K562 (cell line): ENCODE results near the gene PPIL4. TPM values are rescaled to one million over a fixed set of nuclear protein-coding genes. Genes with fewer than 3 reads are reported as not detected.
A peak's percentile ranks its signal among the peaks of the same experiment; 100 is the strongest.

Experiments
- CEBPG ChIP-seq, 3 experiments: fragments of 200-800 bp in 1 of 3; sonication (Bioruptor generic) in 1 of 3; sonication (generic) in 1 of 3; formaldehyde crosslinking in 1 of 3; IDR thresholded peaks in 2 of 3; conservative IDR thresholded peaks in 1 of 3; 2 replicates each; pipeline versions ENCODE4 v1.6.1 to v1.8.0; 2016 to 2022; ENCODE audit warnings: missing compliant biosample characterization in 2 of 3, missing genetic modification characterization in 2 of 3, mild to moderate bottlenecking in 1 of 3, missing genetic modification reagents in 1 of 3
- FOXM1 ChIP-seq, 2 experiments: fragments of 450-650 bp in 1 of 2; sonication (generic) in 1 of 2; formaldehyde crosslinking in 1 of 2; IDR thresholded peaks; 2 replicates each; pipeline versions ENCODE4 v1.6.1 to v1.9.0; 2017 to 2022; ENCODE audit warnings: low read depth in 2 of 2, mild to moderate bottlenecking in 2 of 2, missing genetic modification reagents in 1 of 2, moderate library complexity in 1 of 2
- GATAD2A ChIP-seq: fragments of 450-650 bp; IDR thresholded peaks from 2 replicates; pipeline ENCODE4 v1.6.1; 2017
- NR2C2 ChIP-seq, 2 experiments: fragments of 200-800 bp in 1 of 2; sonication (Bioruptor generic) in 1 of 2; sonication (generic) in 1 of 2; formaldehyde crosslinking in 1 of 2; IDR thresholded peaks; 2 replicates each; pipeline versions ENCODE4 v1.6.1 to v1.8.0; 2016 to 2022; ENCODE audit warnings: mild to moderate bottlenecking in 1 of 2, missing compliant biosample characterization in 1 of 2, missing genetic modification characterization in 1 of 2, missing genetic modification reagents in 1 of 2
- PRPF4 ChIP-seq: fragments of 200-400 bp; formaldehyde crosslinking; IDR thresholded peaks from one replicate; pipeline ENCODE4 v1.6.1; 2017; ENCODE audit warnings: low read length, low read depth, mild to moderate bottlenecking; ENCODE audit not compliant: insufficient read depth, poor library complexity, severe bottlenecking
- RB1 ChIP-seq: fragments of 450-650 bp; IDR thresholded peaks from 2 replicates; pipeline ENCODE4 v1.6.1; 2017; ENCODE audit warnings: low read depth, mild to moderate bottlenecking
- SMAD1 ChIP-seq: fragments of 150-350 bp; IDR thresholded peaks from 2 replicates; pipeline ENCODE4 v1.6.1; 2014; ENCODE audit warnings: low read length, low read depth; ENCODE audit not compliant: partially characterized antibody
- TCFL5 ChIP-seq: fragments of 250-450 bp; sonication (Bioruptor Pico); conservative IDR thresholded peaks from 2 replicates; pipeline ENCODE4 v1.6.1; 2021; ENCODE audit warnings: mild to moderate bottlenecking, moderate library complexity, matching md5 sums
- ZFP36 ChIP-seq: fragments of 150-350 bp; IDR thresholded peaks from 2 replicates; pipeline ENCODE4 v1.6.1; 2018; ENCODE audit warnings: low read length, low read depth; ENCODE audit not compliant: partially characterized antibody
- ZNF146 ChIP-seq: IDR thresholded peaks from one replicate; pipeline ENCODE4 v1.6.1; 2018; ENCODE audit warnings: missing compliant biosample characterization; ENCODE audit not compliant: unreplicated experiment
- ZNF41 ChIP-seq: fragments of 250-450 bp; sonication (Bioruptor Pico); conservative IDR thresholded peaks from 2 replicates; pipeline ENCODE4 v1.4.0; 2020; ENCODE audit warnings: mild to moderate bottlenecking
- polyA plus RNA-seq, 8 experiments: library from polyadenylated mRNA; depleted of rRNA in 4 of 8; stranded (reverse) in 5 of 8; unstranded in 3 of 8; fragments of >200 nt; fragmentation: Nextera tagmentation in 2 of 8; fragmentation: Illumina TruSeq in 1 of 8; extraction: Ambion mirVana in 2 of 8; extraction: Trizol in 1 of 8; gene quantifications; 2 replicates each; pipeline versions ENCODE4 v1.2.1 to v1.2.3, GENCODE V29; 2011 to 2014; ENCODE audit warnings: inconsistent platforms in 1 of 8, missing spikeins in 1 of 8
- total RNA-seq, 7 experiments: library from RNA; depleted of rRNA in 6 of 7; stranded (reverse); fragments of >200 nt in 6 of 7; fragmentation: Illumina TruSeq in 2 of 7; extraction: Trizol in 2 of 7; gene quantifications; 2 replicates each; pipeline versions ENCODE4 v1.2.1 to v1.2.3, GENCODE V29; 2011 to 2021; ENCODE audit warnings: low replicate concordance in 1 of 7
- TF ChIP-seq, protein P1 (sequence below): fragments of 250-450 bp; sonication (Bioruptor Pico); IDR thresholded peaks from 2 replicates; pipeline ENCODE4 v1.8.0; 2022; ENCODE audit warnings: moderate library complexity, mild to moderate bottlenecking, inconsistent platforms
- TF ChIP-seq, protein P2 (sequence below): sonication (generic); formaldehyde crosslinking; IDR thresholded peaks from 2 replicates; pipeline ENCODE4 v1.8.0; 2022; ENCODE audit warnings: missing genetic modification reagents, mild to moderate bottlenecking, borderline replicate concordance
- TF ChIP-seq, protein P3 (sequence below): fragments of 450-650 bp; formaldehyde crosslinking; IDR thresholded peaks from 2 replicates; pipeline ENCODE4 v1.4.0; 2020; ENCODE audit warnings: mild to moderate bottlenecking
- TF ChIP-seq, protein P4 (sequence below): sonication (generic); formaldehyde crosslinking; IDR thresholded peaks from 2 replicates; pipeline ENCODE4 v1.8.0; 2022; ENCODE audit warnings: mild to moderate bottlenecking, low read depth, missing genetic modification reagents
- TF ChIP-seq, protein P5 (sequence below): sonication (generic); formaldehyde crosslinking; IDR thresholded peaks from 2 replicates; pipeline ENCODE4 v1.8.1; 2023; ENCODE audit warnings: mild to moderate bottlenecking, missing genetic modification reagents, moderate library complexity
- TF ChIP-seq, protein P6 (sequence below): sonication (generic); formaldehyde crosslinking; IDR thresholded peaks from 2 replicates; pipeline ENCODE4 v1.4.0; 2020; ENCODE audit warnings: mild to moderate bottlenecking, missing genetic modification reagents

Gene PPIL4
- total and polyA plus RNA-seq, 9 of the 15 experiments (the other 6 are each of a cell fraction or from before 2014, with no cell fraction given) = 14.5 to 55.2 (median 45.9) TPM

DNA sequence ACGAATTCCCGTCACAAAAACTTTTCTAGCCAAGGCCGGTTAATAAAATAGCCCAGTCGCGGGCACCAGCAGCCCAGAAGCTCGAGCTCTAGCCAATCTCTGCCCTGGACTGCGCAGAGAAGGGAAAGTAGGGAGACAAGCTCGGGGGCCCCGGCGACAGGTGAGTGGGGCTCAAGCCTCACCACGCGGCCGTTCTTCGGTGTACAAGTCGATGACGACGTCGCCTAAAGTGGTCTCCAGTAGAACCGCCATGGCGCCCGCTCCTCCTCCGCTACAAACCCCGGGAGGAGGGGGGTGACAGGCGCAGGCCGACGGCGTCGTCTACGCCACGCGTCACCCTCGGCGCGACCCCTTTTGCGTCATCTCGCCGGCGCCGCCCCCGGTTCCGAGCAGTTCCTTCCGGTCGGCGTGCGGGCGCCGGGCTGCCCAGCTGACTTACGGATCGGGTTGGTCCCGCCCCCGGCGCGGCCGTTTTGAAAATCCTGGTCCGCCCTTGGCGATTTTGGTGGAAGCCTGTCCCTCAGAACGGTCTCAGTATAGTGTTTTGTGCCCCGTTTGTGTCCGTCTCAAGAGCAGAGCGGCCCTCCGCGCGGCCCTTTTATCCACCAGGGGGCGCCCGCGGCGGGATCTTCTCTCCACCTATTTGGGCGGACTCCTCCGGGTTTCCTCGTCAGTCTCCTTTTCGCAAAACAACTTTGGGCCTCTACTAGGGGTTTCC, at the start of gene PPIL4 (continued):
- TF ChIP-seq SMAD1 (peak; percentile 30), RB1 (peak; percentile 88), PRPF4 (peak; percentile 71), ZFP36 (no peak), FOXM1 (IDR thresholded peaks at IDR 0.05; ENCODE audit: low read depth) (no peak), FOXM1 (CRISPR knock-in tag; IDR thresholded peaks at IDR 0.05; ENCODE audit: low read depth) (no peak), CEBPG (CRISPR knock-in tag; IDR thresholded peaks at IDR 0.05) (peak; percentile 78), CEBPG (tag; conservative IDR thresholded peaks at IDR 0.05 in 1 of 2, IDR thresholded peaks at IDR 0.05 in 1 of 2) (peak in 1 of 2 experiments; percentile 48; a peak in 1 of 4 replicates), ZNF146 (CRISPR knock-in tag) (no peak), TCFL5 (CRISPR knock-in tag) (no peak), GATAD2A (0 out of 2 replicates have a peak, but pooled peaks have one; percentile 60), ZNF41 (CRISPR knock-in tag) (no peak), NR2C2 (CRISPR knock-in tag; IDR thresholded peaks at IDR 0.05) (peak; percentile 84; the same call in 1 of the 2 replicates), NR2C2 (tag; IDR thresholded peaks at IDR 0.05) (peak; percentile 94)
- TF ChIP-seq, protein P1, sequence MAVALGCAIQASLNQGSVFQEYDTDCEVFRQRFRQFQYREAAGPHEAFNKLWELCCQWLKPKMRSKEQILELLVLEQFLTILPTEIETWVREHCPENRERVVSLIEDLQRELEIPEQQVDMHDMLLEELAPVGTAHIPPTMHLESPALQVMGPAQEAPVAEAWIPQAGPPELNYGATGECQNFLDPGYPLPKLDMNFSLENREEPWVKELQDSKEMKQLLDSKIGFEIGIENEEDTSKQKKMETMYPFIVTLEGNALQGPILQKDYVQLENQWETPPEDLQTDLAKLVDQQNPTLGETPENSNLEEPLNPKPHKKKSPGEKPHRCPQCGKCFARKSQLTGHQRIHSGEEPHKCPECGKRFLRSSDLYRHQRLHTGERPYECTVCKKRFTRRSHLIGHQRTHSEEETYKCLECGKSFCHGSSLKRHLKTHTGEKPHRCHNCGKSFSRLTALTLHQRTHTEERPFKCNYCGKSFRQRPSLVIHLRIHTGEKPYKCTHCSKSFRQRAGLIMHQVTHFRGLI (CRISPR knock-in tag) = no peak
- TF ChIP-seq, protein P2, sequence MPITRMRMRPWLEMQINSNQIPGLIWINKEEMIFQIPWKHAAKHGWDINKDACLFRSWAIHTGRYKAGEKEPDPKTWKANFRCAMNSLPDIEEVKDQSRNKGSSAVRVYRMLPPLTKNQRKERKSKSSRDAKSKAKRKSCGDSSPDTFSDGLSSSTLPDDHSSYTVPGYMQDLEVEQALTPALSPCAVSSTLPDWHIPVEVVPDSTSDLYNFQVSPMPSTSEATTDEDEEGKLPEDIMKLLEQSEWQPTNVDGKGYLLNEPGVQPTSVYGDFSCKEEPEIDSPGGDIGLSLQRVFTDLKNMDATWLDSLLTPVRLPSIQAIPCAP (CRISPR knock-in tag) = no peak; the same call in 1 of the 2 replicates
- TF ChIP-seq, protein P3, sequence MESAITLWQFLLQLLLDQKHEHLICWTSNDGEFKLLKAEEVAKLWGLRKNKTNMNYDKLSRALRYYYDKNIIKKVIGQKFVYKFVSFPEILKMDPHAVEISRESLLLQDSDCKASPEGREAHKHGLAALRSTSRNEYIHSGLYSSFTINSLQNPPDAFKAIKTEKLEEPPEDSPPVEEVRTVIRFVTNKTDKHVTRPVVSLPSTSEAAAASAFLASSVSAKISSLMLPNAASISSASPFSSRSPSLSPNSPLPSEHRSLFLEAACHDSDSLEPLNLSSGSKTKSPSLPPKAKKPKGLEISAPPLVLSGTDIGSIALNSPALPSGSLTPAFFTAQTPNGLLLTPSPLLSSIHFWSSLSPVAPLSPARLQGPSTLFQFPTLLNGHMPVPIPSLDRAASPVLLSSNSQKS (CRISPR knock-in tag) = no peak
- TF ChIP-seq, protein P4, sequence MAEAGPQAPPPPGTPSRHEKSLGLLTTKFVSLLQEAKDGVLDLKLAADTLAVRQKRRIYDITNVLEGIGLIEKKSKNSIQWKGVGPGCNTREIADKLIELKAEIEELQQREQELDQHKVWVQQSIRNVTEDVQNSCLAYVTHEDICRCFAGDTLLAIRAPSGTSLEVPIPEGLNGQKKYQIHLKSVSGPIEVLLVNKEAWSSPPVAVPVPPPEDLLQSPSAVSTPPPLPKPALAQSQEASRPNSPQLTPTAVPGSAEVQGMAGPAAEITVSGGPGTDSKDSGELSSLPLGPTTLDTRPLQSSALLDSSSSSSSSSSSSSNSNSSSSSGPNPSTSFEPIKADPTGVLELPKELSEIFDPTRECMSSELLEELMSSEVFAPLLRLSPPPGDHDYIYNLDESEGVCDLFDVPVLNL = peak; percentile 91
- TF ChIP-seq, protein P5, sequence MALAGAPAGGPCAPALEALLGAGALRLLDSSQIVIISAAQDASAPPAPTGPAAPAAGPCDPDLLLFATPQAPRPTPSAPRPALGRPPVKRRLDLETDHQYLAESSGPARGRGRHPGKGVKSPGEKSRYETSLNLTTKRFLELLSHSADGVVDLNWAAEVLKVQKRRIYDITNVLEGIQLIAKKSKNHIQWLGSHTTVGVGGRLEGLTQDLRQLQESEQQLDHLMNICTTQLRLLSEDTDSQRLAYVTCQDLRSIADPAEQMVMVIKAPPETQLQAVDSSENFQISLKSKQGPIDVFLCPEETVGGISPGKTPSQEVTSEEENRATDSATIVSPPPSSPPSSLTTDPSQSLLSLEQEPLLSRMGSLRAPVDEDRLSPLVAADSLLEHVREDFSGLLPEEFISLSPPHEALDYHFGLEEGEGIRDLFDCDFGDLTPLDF (CRISPR knock-in tag) = no peak
- TF ChIP-seq, protein P6, sequence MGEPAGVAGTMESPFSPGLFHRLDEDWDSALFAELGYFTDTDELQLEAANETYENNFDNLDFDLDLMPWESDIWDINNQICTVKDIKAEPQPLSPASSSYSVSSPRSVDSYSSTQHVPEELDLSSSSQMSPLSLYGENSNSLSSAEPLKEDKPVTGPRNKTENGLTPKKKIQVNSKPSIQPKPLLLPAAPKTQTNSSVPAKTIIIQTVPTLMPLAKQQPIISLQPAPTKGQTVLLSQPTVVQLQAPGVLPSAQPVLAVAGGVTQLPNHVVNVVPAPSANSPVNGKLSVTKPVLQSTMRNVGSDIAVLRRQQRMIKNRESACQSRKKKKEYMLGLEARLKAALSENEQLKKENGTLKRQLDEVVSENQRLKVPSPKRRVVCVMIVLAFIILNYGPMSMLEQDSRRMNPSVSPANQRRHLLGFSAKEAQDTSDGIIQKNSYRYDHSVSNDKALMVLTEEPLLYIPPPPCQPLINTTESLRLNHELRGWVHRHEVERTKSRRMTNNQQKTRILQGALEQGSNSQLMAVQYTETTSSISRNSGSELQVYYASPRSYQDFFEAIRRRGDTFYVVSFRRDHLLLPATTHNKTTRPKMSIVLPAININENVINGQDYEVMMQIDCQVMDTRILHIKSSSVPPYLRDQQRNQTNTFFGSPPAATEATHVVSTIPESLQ (CRISPR knock-in tag) = no peak; the same call in 1 of the 2 replicates
